Pancreas (tissue), 10 donors: ENCODE data around the gene MIOX. TPM values are rescaled to one million over a fixed set of nuclear protein-coding genes. Genes with fewer than 3 reads are reported as not detected.

ENCODE experiments used
- ATAC-seq, 4 donors: fragments of 200-7000 bp; cut with Tn5 transposase; one replicate each; pipeline versions ENCODE4 v1.8.0 to v1.9.1; 2020; ENCODE audit warnings: mild to moderate bottlenecking in 4 of 4, moderate library complexity in 4 of 4
- DNase-seq, 6 donors: peaks; one replicate each; pipeline ENCODE4 v3.0.0-alpha.2; 2020
- FAIRE-seq: peaks from 2 replicates; lab custom pipeline; 2012; peaks lifted over from hg19 to GRCh38; lab: Jason Lieb, UNC
- H3K27ac ChIP-seq, 4 donors: fragments of 200-600 bp; sonication (generic); 1 replicate in 3 of 4; 2 replicates in 1 of 4; pipeline versions ENCODE4 v1.5.0 to v1.8.0; 2020
- H3K27me3 ChIP-seq, 4 donors: fragments of 200-600 bp; one replicate each; pipeline ENCODE4 v1.8.0; 2021
- H3K36me3 ChIP-seq, 3 donors: fragments of 200-600 bp; sonication (generic) in 1 of 3; one replicate each; pipeline versions ENCODE4 v1.5.0 to v1.8.0; 2020 to 2021
- H3K4me1 ChIP-seq, 3 donors: fragments of 200-600 bp; one replicate each; pipeline ENCODE4 v1.8.0; 2021
- H3K4me3 ChIP-seq, 4 donors: fragments of 200-600 bp; sonication (generic) in 2 of 4; one replicate each; pipeline versions ENCODE4 v1.5.0 to v1.8.0; 2020 to 2021
- H3K9me3 ChIP-seq, 4 donors: fragments of 200-600 bp; one replicate each; pipeline ENCODE4 v1.8.0; 2021
- WGBS, 2 donors: extraction: QIAGEN DNeasy Blood & Tissue Kit; methylation state at CpG; one replicate each; pipeline ENCODE4 v1.1.7; 2013; 5-methylcytosine and 5-hydroxymethylcytosine counted together
- intact Hi-C, 3 donors: fragments of 100-400 bp; cut with DNase I; formaldehyde crosslinking; loops; one replicate each; pipeline versions ENCODE4 v1.11.1 to v1.14.2; 2022
- polyA plus RNA-seq, 2 donors: library from polyadenylated mRNA; stranded (reverse); fragments of 200-250 nt; gene quantifications; one replicate each; pipeline ENCODE4 v1.2.3, GENCODE V29; 2013
- total RNA-seq, 6 donors: library from RNA; stranded (reverse); fragmentation: NEBNext Ultra II Directional in 4 of 6; extraction: Animal tissue kit (Norgen Biotek cat#: 25700) in 4 of 6; gene quantifications; one replicate each; pipeline versions ENCODE4 v1.2.1 to v1.2.4, GENCODE V29; 2021 to 2023
- TF ChIP-seq, protein P1 (sequence below), 4 donors: fragments of 200-600 bp; sonication (generic) in 3 of 4; IDR thresholded peaks; one replicate each; pipeline versions ENCODE4 v1.5.0 to v1.8.0; 2021; ENCODE audit warnings: antibody characterized with exemption in 4 of 4
- donor health status: healthy with polysubstance abuse.
- donor health status: DM: no; HTN: no; CAD: no; lungs with moderate emphysema.
- donor health status: DM: no; HTN: no; CAD: no.
- donor health status: control.
- donor health status: control.
- donor health status: Bipolar disorder and iron deficiency.
- donor health status: DM: yes; HTN: yes; CAD: no.
- donor health status: DM: no; HTN: no; CAD: no.
- donor health status: DM: no; HTN: no; CAD: no.
- donor health status: DM: yes; HTN: yes; CAD: no.

MIOX gene
- total RNA-seq (under 1 TPM in 3 of 6 donors, not detected in 3; 0.40 to 0.54 (median 0.50) TPM), polyA plus RNA-seq (1 to 10 TPM; 1.5 to 2.9 TPM)

DNA sequence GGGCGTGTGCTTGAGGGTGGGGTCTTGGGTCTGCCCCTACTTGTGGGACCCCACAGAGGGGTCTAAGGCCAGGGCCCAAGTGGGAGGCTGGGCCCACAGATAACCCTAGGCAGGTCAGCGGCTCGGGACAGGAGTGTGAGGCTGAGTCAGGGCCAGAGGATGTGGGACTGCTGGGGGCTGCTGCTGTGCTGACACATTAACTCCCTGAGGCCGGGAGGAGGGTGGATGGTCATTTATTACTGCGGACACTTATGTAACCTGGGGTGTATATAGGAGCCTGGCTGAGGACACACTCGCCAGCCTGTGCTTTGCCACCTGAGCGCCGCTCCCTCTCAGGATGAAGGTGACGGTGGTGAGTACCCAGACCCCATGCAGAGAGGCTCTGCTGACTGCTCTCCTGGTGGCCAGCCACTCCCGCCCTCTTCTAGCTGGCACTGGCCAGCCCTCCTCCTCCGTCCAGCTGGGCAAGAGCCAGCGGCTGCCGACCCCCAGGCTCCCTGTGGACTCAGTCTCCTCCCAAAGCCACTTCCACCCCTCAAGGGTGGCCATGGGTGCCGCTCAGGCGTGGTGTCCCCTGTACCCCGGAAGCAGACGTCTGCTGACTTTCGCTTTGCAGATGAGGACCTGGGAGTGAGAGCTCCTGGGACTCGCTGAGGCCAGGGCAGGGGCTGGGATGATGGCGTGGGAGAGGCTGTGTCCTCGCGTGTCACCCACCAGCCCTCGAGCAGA, at the start of gene MIOX:
MIOX (plus strand) TSS at position 299 of the 729 bp plus-strand sequence; CDS start at position 338, 39 bp downstream.
- Histone ChIP-seq H3K27me3 (no peaks in the 10 kb centered on the region), H3K27ac (peak within 1 kb of the TSS; percentile 78 to 82 (median 81)), H3K4me1 (peaks cover 0 to 14% (median 0%) of the 10 kb centered on the region in 3 donors), H3K36me3 (no peaks in the 10 kb centered on the region), H3K9me3 (no peaks in the 10 kb centered on the region), H3K4me3 (no peak within 1 kb of the TSS)
- TF ChIP-seq, protein P1, sequence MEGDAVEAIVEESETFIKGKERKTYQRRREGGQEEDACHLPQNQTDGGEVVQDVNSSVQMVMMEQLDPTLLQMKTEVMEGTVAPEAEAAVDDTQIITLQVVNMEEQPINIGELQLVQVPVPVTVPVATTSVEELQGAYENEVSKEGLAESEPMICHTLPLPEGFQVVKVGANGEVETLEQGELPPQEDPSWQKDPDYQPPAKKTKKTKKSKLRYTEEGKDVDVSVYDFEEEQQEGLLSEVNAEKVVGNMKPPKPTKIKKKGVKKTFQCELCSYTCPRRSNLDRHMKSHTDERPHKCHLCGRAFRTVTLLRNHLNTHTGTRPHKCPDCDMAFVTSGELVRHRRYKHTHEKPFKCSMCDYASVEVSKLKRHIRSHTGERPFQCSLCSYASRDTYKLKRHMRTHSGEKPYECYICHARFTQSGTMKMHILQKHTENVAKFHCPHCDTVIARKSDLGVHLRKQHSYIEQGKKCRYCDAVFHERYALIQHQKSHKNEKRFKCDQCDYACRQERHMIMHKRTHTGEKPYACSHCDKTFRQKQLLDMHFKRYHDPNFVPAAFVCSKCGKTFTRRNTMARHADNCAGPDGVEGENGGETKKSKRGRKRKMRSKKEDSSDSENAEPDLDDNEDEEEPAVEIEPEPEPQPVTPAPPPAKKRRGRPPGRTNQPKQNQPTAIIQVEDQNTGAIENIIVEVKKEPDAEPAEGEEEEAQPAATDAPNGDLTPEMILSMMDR (IDR thresholded peaks at IDR 0.05): no peak
- 77% methylated on average over 19 to 23 of the region's 23 CpGs for WGBS, 2 donors
- FAIRE-seq (no peak), ATAC-seq (no peak), DNase-seq (peak in 4 of 6 donors; percentile 18 to 54 (median 50))
- intact Hi-C loops: no loop called here

DNA sequence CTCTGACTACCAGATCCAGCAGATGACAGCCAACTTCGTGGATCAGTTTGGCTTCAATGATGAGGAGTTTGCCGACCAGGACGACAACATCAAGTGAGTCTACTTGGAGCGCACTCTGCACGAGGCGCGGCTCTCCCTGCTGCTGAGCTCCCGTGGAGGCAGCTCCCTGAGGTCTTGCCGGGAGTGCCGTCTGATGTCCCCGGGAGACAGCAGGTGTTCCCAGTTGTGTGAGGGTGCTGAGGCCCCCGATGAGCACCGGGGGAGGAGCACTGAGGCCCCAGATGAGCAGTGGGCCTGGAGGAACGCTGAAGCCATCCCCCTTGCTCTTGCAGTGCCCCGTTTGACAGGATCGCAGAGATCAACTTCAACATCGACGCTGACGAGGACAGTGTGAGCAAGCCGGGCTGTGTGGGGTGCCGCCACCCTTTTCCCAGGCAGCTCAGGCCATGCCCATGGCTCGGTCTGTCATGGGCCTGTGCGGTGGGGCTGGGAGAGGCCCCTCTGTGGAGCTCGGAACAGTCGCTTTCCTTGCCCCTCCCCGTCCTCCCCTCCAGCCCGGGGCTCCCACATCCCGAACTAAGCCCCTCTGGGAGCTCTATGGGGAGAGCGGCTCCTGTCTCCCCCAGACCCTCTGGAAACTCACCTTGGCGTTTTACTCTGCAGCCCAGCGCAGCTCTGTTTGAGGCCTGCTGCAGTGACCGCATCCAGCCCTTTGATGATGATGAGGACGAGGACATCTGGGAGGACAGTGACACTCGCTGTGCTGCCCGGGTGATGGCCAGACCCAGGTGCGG, 49.0 kb upstream of the MIOX start:
- Histone ChIP-seq H3K4me1 (no peaks in the 10 kb centered on the region), H3K9me3 (no peaks in the 10 kb centered on the region), H3K27ac (no peak overlapping the region), H3K4me3 (no peak overlapping the region), H3K36me3 (peaks cover 0 to 62% (median 9%) of the 10 kb centered on the region in 3 donors), H3K27me3 (no peaks in the 10 kb centered on the region)
- TF ChIP-seq, protein P1 (IDR thresholded peaks at IDR 0.05): no peak
- ATAC-seq (no peak), DNase-seq (peak in 1 of 6 donors; percentile 58), FAIRE-seq (no peak)
- WGBS, 2 donors: 87 to 91% methylated on average over 36 of the region's 36 CpGs
- intact Hi-C loops: no loop called here

DNA sequence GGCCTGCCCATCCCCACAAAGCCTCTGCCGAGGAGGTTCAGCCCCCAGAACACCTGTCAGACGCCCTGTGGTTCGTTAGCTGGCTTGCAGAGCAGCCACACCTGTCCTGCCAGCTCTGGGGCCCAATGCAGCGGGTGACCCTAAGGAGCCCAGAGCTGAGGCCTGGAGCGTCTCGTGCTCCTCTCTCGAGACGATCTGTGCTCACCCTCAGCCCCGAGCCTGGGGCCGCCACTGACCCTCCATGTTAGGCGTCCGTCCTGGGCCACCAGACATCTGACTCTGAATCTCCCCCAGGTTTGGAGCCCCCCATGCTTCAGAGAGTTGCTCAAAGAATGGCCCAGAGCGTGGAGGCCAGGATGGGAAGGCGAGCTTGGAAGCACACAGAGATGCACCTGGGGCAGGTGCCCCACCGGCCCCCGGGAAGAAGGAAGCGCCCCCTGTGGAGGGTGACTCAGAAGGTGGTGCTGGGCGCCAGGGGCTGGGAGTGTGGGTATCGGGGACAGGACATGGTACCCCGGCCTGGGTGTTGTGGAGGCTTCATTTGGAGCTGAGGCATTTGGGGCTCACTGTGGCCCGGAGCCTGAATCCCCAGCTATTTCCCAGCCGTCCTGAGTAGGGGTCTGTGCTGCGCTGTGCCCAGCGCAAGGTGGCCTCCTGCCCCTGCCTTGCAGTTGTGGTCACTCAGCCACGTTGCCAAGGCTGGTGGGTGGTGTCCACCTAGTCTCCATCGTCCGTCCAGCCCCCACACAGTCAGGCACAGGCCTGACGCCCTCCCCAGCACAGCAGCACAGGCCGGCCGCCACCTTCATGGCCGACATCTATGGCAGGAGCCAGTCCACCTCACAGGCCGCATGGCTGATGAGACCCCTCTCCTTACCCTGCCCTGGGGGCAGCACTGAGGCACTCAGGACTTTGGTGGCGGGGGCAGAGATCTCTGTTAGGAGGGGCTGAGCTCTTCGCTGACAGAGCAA, 48.1 kb upstream of the MIOX start:
- TF ChIP-seq, protein P1 (IDR thresholded peaks at IDR 0.05): no peak
- no peak overlapping the region for H3K4me3 ChIP-seq
- no peaks in the 10 kb centered on the region for H3K4me1 ChIP-seq
- H3K27me3 ChIP-seq: no peaks in the 10 kb centered on the region
- H3K9me3 ChIP-seq: no peaks in the 10 kb centered on the region
- intact Hi-C loops: no loop called here
- peak in 2 of 6 donors; percentile 40 to 78 for DNase-seq
- ATAC-seq: no peak
- no peak overlapping the region for H3K27ac ChIP-seq
- FAIRE-seq: no peak
- H3K36me3 ChIP-seq: peaks cover 0 to 60% (median 7%) of the 10 kb centered on the region in 3 donors
- WGBS, 2 donors: 91 to 92% methylated on average over 33 to 34 of the region's 34 CpGs

DNA sequence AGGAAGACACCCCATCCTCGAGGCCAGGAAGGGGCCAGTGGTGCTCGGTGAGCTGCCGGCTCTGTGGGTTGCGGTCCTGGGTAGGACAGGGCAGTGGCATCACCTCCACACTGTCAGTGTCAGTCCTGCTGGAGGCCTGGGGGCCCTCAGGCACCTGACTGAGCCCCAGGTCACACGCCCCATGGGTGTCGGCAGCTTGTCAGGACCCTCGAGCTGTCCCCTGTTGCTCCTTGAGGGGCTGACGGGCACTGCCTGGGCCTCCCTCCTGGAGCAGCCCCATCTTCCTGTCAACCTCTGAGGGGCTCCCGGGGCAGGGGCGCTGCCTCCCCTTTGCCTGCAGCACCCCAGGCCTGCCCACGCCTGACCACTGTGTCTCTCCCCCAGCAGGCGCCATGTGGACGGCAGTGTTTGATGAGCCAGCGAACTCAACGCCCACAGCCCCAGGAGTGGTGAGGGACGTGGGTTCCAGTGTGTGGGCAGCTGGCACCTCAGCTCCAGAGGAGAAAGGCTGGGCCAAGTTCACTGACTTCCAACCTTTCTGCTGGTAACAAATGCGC, 47.3 kb upstream of the MIOX start:
- no peak for ATAC-seq
- Histone ChIP-seq H3K27ac (no peak overlapping the region), H3K27me3 (no peaks in the 10 kb centered on the region), H3K4me3 (no peak overlapping the region), H3K4me1 (no peaks in the 10 kb centered on the region), H3K36me3 (peaks cover 0 to 60% (median 7%) of the 10 kb centered on the region in 3 donors), H3K9me3 (no peaks in the 10 kb centered on the region)
- DNase-seq: peak in 1 of 6 donors; percentile 69
- FAIRE-seq: no peak
- intact Hi-C loops: no loop called here
- WGBS, 2 donors: 84 to 90% methylated on average over 17 of the region's 17 CpGs
- TF ChIP-seq, protein P1 (IDR thresholded peaks at IDR 0.05): no peak
